ENCODE results near the gene MT1F.

DNA sequence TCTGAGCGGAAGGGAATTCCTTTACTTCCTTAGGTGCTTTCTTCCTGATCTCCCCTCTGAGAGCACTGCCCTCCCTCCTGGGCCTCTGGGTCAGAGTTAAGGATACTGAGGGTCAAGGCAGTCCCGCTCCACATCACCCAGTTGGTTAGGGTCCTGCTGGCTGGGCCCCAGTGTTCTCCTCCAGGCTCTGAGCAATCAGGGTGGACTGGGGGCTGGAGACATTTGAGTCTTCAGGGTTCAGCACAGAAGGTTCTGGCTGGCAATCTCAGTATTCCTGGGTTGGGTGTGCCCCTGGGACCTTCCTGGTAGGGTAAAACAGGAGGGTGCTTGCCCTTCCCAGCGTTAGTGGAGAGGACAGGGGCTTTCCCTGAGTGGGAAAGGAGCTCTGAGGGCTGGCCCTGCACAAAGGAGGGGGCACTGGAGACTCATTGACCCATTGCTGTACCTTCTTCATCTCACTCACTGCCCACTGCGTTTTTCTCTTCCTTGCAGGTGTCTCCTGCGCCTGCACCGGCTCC, 24.9 kb upstream of the MT1F start:
- no peak for TF ChIP-seq POLR2A (IDR thresholded peaks at IDR 0.05; ENCODE audit: low read length)
- TF ChIP-seq GATA1 (IDR thresholded peaks at IDR 0.05; ENCODE audit: low read depth, low read length): no peak
